Measurements from ENCODE around the gene CD44.
"Not testable (repeated sequence)": the region's sequence is repeated elsewhere in the genome, so short reads cannot be mapped to it uniquely, and the experiment has no call there.

CD44 gene

DNA sequence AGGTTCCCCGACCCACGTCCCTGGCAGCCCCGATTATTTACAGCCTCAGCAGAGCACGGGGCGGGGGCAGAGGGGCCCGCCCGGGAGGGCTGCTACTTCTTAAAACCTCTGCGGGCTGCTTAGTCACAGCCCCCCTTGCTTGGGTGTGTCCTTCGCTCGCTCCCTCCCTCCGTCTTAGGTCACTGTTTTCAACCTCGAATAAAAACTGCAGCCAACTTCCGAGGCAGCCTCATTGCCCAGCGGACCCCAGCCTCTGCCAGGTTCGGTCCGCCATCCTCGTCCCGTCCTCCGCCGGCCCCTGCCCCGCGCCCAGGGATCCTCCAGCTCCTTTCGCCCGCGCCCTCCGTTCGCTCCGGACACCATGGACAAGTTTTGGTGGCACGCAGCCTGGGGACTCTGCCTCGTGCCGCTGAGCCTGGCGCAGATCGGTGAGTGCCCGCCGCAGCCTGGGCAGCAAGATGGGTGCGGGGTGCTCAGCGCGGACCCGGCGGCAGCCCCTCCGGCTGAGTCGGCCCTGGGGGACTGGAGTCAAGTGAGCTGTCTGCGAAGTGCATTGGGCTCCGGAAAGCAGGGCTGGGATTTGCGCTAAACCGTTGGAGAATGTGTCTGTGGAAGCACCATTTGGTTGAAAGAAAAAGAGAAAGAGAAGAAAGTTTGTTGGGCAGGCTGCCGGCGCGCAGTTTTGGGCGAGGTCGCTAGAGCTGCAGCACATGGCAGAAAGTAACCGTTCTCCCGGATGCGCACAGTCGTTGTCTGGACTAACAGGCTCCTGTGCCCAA, at the start of gene CD44:
TSS of gene CD44 (plus strand) at position 229 of the 779 bp plus-strand sequence. CDS start at position 362, 133 bp downstream.
- DNase-seq (ENCODE audit: low read depth, low spot score), result no peak
- TF ChIP-seq EZH2 (IDR thresholded peaks at IDR 0.05) (peak; percentile 45), FOXP2 (optimal IDR thresholded peaks at IDR 0.05; ENCODE audit: control extremely low read depth, extremely low read length, insufficient read depth) (no peak), POLR2AphosphoS5 (IDR thresholded peaks at IDR 0.05; ENCODE audit: borderline replicate concordance, low read depth, low read length) (no peak)
- H3K4me3 ChIP-seq, result no peak within 1 kb of the TSS
- no peak within 1 kb of the TSS for H3K9ac ChIP-seq (ENCODE audit: insufficient read length)
- no peaks in the 10 kb centered on the region for H3K36me3 ChIP-seq (ENCODE audit: insufficient read depth, low read length)
- no peak within 1 kb of the TSS for H3K27ac ChIP-seq
- H3K9me3 ChIP-seq (ENCODE audit: low read depth, low read length), result no peaks in the 10 kb centered on the region

DNA sequence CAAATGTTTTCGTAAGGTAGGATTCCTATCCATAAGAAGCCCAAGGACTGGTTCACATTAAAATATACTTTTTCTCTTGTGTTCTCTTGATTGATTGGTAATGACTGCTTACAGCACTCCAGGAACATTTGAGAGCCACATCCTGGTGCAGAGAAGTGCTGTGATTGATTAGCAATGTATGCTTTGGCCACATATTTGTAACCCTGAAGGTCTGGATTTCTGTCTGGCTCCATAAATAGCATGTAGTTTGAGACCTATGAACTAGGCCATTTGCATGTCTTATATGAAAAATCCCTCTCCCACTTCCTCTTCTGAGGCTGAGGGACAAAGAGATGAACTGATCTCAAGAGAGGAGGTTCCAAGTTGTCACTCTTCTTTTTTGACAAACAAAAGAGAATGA, 49.3 kb upstream of the CD44 start:
- no peak for TF ChIP-seq POLR2AphosphoS5 (IDR thresholded peaks at IDR 0.05; ENCODE audit: borderline replicate concordance, low read depth, low read length)
- no peak for TF ChIP-seq EZH2 (IDR thresholded peaks at IDR 0.05)
- no peak for TF ChIP-seq FOXP2 (optimal IDR thresholded peaks at IDR 0.05; ENCODE audit: control extremely low read depth, extremely low read length, insufficient read depth)
- Histone ChIP-seq H3K27ac (no peak overlapping the region), H3K4me3 (no peak overlapping the region), H3K36me3 (ENCODE audit: insufficient read depth, low read length) (no peaks in the 10 kb centered on the region), H3K9ac (ENCODE audit: insufficient read length) (no peak overlapping the region), H3K9me3 (ENCODE audit: low read depth, low read length) (no peaks in the 10 kb centered on the region)
- DNase-seq (ENCODE audit: low read depth, low spot score), result no peak

DNA sequence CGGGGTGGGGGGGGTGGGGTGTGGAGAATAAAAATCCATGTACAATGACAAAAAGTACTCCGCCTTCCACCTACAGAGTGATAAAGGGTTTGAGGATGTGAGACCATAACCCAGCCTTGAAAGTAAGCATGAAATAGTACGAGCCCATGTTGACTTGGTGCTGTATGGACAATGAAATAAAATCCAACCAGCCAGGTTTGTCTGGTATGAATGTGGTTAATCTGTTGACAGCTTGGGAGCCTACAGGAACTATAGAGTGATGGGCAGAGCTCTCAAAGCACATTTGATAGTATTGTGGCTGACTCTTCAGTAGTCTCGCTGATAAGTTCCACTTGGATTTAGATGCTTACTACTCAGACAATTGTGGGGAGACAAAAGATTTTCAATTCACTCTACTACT, 48.8 kb upstream of the CD44 start:
- Histone ChIP-seq H3K9ac (ENCODE audit: insufficient read length) (no peak overlapping the region), H3K27ac (no peak overlapping the region), H3K9me3 (ENCODE audit: low read depth, low read length) (no peaks in the 10 kb centered on the region), H3K4me3 (no peak overlapping the region), H3K36me3 (ENCODE audit: insufficient read depth, low read length) (no peaks in the 10 kb centered on the region)
- TF ChIP-seq EZH2 (IDR thresholded peaks at IDR 0.05), result no peak
- TF ChIP-seq FOXP2 (optimal IDR thresholded peaks at IDR 0.05; ENCODE audit: control extremely low read depth, extremely low read length, insufficient read depth), result no peak
- no peak for TF ChIP-seq POLR2AphosphoS5 (IDR thresholded peaks at IDR 0.05; ENCODE audit: borderline replicate concordance, low read depth, low read length)
- DNase-seq (ENCODE audit: low read depth, low spot score), result no peak

DNA sequence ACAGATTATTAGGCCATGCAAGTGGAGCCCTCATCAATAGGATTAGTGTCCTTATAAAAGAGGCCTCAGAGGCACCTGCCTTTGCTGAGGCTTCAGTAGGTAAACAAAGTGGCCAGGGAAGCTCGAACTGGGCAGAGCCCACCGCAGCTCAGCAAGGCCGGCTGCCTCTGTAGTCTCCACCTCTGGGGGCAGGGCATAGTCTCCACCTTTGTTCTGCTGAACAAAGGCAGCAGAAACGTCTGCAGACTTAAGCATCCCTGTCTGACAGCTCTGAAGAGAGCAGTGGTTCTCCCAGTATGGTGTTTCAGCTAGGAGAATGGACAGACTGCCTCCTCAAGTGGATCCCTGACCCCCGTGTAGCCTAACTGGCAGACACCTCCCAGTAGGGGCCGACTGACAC, 48.0 kb upstream of the CD44 start:
- not testable (repeated sequence) for H3K9me3 ChIP-seq (ENCODE audit: low read depth, low read length); H3K4me3 ChIP-seq; DNase-seq (ENCODE audit: low read depth, low spot score); H3K27ac ChIP-seq; H3K9ac ChIP-seq (ENCODE audit: insufficient read length); H3K36me3 ChIP-seq (ENCODE audit: insufficient read depth, low read length)

DNA sequence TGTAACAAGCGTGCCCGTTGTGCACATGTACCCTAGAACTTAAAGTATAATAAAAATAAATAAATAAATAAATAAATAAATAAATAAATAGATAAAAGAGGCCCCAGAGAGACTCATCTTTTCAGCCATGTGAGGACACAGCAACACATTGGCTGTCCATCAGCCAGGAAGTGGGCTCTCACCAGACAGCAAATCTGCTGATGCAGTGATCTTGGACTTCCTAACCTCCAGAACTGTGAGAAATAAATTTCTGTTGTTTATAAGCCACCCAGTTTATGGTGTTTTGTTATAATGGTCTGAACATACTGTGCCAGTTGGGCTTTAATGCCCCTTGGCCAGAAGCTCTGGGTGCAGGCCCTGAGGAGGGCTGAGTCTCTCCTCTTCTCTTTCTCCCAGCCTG, 42.2 kb upstream of the CD44 start:
- no peak for DNase-seq (ENCODE audit: low read depth, low spot score)
- Histone ChIP-seq H3K27ac (no peak overlapping the region), H3K9me3 (ENCODE audit: low read depth, low read length) (no peaks in the 10 kb centered on the region), H3K36me3 (ENCODE audit: insufficient read depth, low read length) (no peaks in the 10 kb centered on the region), H3K9ac (ENCODE audit: insufficient read length) (no peak overlapping the region), H3K4me3 (no peak overlapping the region)
- TF ChIP-seq FOXP2 (optimal IDR thresholded peaks at IDR 0.05; ENCODE audit: control extremely low read depth, extremely low read length, insufficient read depth), result no peak
- TF ChIP-seq POLR2AphosphoS5 (IDR thresholded peaks at IDR 0.05; ENCODE audit: borderline replicate concordance, low read depth, low read length), result no peak
- no peak for TF ChIP-seq EZH2 (IDR thresholded peaks at IDR 0.05)

DNA sequence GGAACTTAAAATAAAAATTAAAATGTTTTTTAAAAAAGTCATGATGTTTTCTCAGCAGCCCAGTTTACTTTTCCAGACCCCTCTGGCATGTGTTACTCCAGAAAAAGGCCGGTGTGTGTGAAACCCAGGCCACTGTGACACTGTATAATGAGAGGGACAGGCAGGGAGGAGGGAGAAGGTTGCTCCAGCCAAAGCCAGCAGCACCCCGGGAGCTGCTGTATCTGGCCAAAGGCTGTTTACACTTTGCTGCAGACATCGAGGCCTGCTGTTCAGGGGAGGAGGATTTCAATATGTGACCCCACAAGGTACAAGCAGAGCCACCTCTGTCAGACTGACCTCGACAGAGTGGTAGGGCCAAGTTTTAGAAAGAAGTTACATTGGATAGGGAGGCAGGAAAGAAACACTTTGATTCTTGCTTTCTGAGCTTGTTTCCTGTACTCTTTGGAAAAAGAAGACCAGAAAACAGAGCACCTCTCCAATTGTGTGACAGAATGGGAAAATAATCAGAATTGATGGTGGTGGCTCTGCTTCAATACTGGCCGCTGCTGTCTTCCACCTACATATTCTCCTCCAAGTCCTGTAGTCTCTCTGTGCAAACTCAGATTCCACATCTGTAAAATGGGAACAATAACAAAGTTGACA, 41.0 kb upstream of the CD44 start:
- TF ChIP-seq EZH2 (IDR thresholded peaks at IDR 0.05) (no peak), FOXP2 (optimal IDR thresholded peaks at IDR 0.05; ENCODE audit: control extremely low read depth, extremely low read length, insufficient read depth) (no peak), POLR2AphosphoS5 (IDR thresholded peaks at IDR 0.05; ENCODE audit: borderline replicate concordance, low read depth, low read length) (no peak)
- Histone ChIP-seq H3K27ac (no peak overlapping the region), H3K36me3 (ENCODE audit: insufficient read depth, low read length) (no peaks in the 10 kb centered on the region), H3K9ac (ENCODE audit: insufficient read length) (no peak overlapping the region), H3K4me3 (no peak overlapping the region), H3K9me3 (ENCODE audit: low read depth, low read length) (no peaks in the 10 kb centered on the region)
- DNase-seq (ENCODE audit: low read depth, low spot score), result no peak

DNA sequence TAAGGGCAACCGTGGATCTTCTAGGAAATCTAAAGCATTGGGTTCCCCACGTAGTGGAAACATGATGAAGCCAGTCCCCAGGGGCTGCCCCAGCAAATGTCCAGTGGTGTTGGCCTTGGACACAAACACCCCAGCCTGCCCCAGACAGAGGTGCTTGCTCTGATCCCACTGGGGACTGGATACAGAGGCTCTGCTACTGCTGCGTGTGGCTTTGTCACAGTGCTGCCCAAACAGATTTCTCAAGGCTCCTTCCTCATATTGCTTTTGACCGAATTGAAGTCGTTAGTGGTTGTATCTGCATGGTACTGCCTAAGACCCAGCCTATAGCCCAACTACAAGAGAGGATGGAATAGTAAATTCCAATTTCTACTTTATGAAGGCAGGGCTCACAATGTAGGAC, 40.1 kb upstream of the CD44 start:
- Histone ChIP-seq H3K9ac (ENCODE audit: insufficient read length) (no peak overlapping the region), H3K4me3 (no peak overlapping the region), H3K9me3 (ENCODE audit: low read depth, low read length) (no peaks in the 10 kb centered on the region), H3K27ac (no peak overlapping the region), H3K36me3 (ENCODE audit: insufficient read depth, low read length) (no peaks in the 10 kb centered on the region)
- DNase-seq (ENCODE audit: low read depth, low spot score), result no peak
- TF ChIP-seq EZH2 (IDR thresholded peaks at IDR 0.05) (no peak), POLR2AphosphoS5 (IDR thresholded peaks at IDR 0.05; ENCODE audit: borderline replicate concordance, low read depth, low read length) (no peak), FOXP2 (optimal IDR thresholded peaks at IDR 0.05; ENCODE audit: control extremely low read depth, extremely low read length, insufficient read depth) (no peak)

DNA sequence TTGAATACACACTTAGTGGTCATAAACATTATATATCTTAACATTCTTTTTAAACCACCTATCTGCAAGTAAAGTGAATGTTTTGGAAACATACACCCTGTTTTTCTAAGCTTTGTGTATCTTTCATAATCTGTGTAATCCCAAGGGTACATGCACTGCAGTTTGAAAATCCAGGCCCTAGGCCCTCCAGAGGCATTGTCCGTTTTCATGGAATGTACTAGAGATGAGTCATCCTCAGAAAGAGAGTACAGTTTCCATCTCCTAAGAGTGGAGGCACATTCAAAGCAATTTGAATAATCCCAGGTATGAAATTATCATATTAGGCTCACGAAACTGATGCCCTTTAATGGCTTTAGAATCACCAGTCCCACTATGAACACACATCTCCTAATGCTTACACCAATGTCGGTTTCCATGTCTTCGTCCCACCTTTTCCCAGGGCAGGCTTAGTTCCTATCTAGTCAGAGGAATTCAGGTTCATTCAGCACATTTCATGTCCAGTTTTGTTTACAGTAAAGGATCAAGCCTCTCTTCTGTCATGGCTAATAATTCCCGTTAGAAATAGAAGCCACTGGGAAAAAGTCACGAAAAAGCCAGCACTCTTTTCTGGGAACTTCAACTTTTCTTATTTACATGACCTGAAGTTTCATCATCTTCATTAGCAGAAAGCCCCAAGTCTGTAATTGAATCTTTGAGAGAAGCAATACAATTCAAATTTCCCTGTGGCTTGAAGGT, 39.5 kb upstream of the CD44 start:
- no peak overlapping the region for H3K27ac ChIP-seq
- H3K9ac ChIP-seq (ENCODE audit: insufficient read length), result no peak overlapping the region
- TF ChIP-seq FOXP2 (optimal IDR thresholded peaks at IDR 0.05; ENCODE audit: control extremely low read depth, extremely low read length, insufficient read depth), result no peak
- no peak for TF ChIP-seq EZH2 (IDR thresholded peaks at IDR 0.05)
- TF ChIP-seq POLR2AphosphoS5 (IDR thresholded peaks at IDR 0.05; ENCODE audit: borderline replicate concordance, low read depth, low read length), result no peak
- DNase-seq (ENCODE audit: low read depth, low spot score), result no peak
- H3K4me3 ChIP-seq, result no peak overlapping the region
- no peaks in the 10 kb centered on the region for H3K9me3 ChIP-seq (ENCODE audit: low read depth, low read length)
- H3K36me3 ChIP-seq (ENCODE audit: insufficient read depth, low read length), result no peaks in the 10 kb centered on the region

Data from SK-N-MC (cell line).